Keratinocyte (primary cell): ENCODE measurements around the gene TMEM132A.

Source experiments
- CTCF ChIP-seq, 3 experiments: IDR thresholded peaks in 1 of 3; conservative IDR thresholded peaks in 1 of 3; optimal IDR thresholded peaks in 1 of 3; 2 replicates in 2 of 3; 3 replicates in 1 of 3; pipeline versions ENCODE3 to v1.5.1; 2011; ENCODE audit warnings: low read length in 3 of 3, mild to moderate bottlenecking in 3 of 3, moderate library complexity in 2 of 3, control low read depth in 1 of 3, inconsistent platforms in 1 of 3; ENCODE audit not compliant: insufficient read depth in 2 of 3; ENCODE audit errors: extremely low read depth in 1 of 3
- EZH2 ChIP-seq: IDR thresholded peaks from one replicate; pipeline ENCODE4 v1.6.1; 2012; ENCODE audit warnings: inconsistent platforms, mild to moderate bottlenecking, low read length, moderate library complexity

- TF ChIP-seq CTCF (optimal IDR thresholded peaks at IDR 0.05 in 1 of 3, IDR thresholded peaks at IDR 0.05 in 1 of 3, conservative IDR thresholded peaks at IDR 0.05 in 1 of 3; ENCODE audit: extremely low read depth in 1 of 3, insufficient read depth in 2 of 3, low read length in 3 of 3) (no peak), EZH2 (no peak)
Observed at GRCh38 chr11:60908803-60909202, 15.5 kb upstream of the TMEM132A start.
